ENCODE measurements around the gene VWC2.

The VWC2 gene

GRCh38 chr7:49875336-49875735, 101.9 kb downstream of the VWC2 start:
- ATAC-seq = no peak
- TF ChIP-seq ZNF70 (CRISPR knock-in tag; IDR thresholded peaks at IDR 0.05) = no peak
- TF ChIP-seq CSRNP3 (CRISPR knock-in tag; IDR thresholded peaks at IDR 0.05) = no peak
- no peak for TF ChIP-seq ISL1 (CRISPR knock-in tag; IDR thresholded peaks at IDR 0.05)
- no peak for TF ChIP-seq CSDC2 (CRISPR knock-in tag; IDR thresholded peaks at IDR 0.05)
- no peak for TF ChIP-seq CREB5 (CRISPR knock-in tag; IDR thresholded peaks at IDR 0.05; ENCODE audit: low read depth)
- TF ChIP-seq PPARA (CRISPR knock-in tag; IDR thresholded peaks at IDR 0.05; ENCODE audit: borderline replicate concordance) = no peak
- TF ChIP-seq TOX (CRISPR knock-in tag; IDR thresholded peaks at IDR 0.05; ENCODE audit: borderline replicate concordance) = no peak

DNA sequence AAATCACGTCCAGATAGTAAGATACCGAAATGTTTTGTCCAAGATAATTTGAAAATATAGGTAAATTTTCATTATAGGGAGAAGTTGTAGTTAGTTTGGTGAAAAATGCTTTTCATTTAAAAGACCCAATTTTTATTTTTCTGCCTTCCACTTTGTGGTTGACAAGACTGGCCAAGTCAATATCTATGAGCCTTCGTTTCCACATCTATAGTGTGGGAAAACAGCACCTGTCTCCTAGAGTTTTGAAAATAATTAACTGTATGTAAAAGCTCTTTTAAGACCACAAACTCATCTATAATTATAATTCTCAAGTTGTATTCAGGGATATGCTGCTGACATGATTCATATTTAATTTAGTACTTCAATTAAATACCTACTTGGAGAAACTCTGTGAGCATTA, 102.8 kb downstream of the VWC2 start:
- no peak for ATAC-seq
- TF ChIP-seq POU6F1 (CRISPR knock-in tag; IDR thresholded peaks at IDR 0.05; ENCODE audit: borderline replicate concordance, low read depth) (no peak), PATZ1 (CRISPR knock-in tag; IDR thresholded peaks at IDR 0.05; ENCODE audit: borderline replicate concordance) (no peak), TCF4 (CRISPR knock-in tag; IDR thresholded peaks at IDR 0.05; ENCODE audit: borderline replicate concordance) (no peak), OSR1 (CRISPR knock-in tag; IDR thresholded peaks at IDR 0.05) (no peak), RARB (CRISPR knock-in tag; IDR thresholded peaks at IDR 0.05) (no peak), TSHZ2 (CRISPR knock-in tag; IDR thresholded peaks at IDR 0.05) (no peak), ARNTL (CRISPR knock-in tag; IDR thresholded peaks at IDR 0.05; ENCODE audit: borderline replicate concordance, low read depth) (no peak), ZFP3 (CRISPR knock-in tag; IDR thresholded peaks at IDR 0.05) (no peak), ZNF565 (CRISPR knock-in tag; conservative IDR thresholded peaks at IDR 0.05; ENCODE audit: low read depth) (no peak), ISL1 (CRISPR knock-in tag; IDR thresholded peaks at IDR 0.05) (no peak), SNAI2 (CRISPR knock-in tag; IDR thresholded peaks at IDR 0.05) (no peak), CREB5 (CRISPR knock-in tag; IDR thresholded peaks at IDR 0.05; ENCODE audit: low read depth) (no peak), ZFP30 (CRISPR knock-in tag; IDR thresholded peaks at IDR 0.05) (no peak), ZNF8 (CRISPR knock-in tag; IDR thresholded peaks at IDR 0.05) (no peak), CSRNP3 (CRISPR knock-in tag; IDR thresholded peaks at IDR 0.05) (no peak), PPARA (CRISPR knock-in tag; IDR thresholded peaks at IDR 0.05; ENCODE audit: borderline replicate concordance) (no peak), BACH2 (CRISPR knock-in tag; IDR thresholded peaks at IDR 0.05; ENCODE audit: borderline replicate concordance) (no peak)

All from SK-N-SH treated with all-trans-retinoic acid at 6 μM for 48 hours (cell line).